Liver (tissue), 9 donors: ENCODE data around the gene DLL4. TPM values are rescaled to one million over a fixed set of nuclear protein-coding genes. Genes with fewer than 3 reads are reported as not detected.

ENCODE experiments used
- DNase-seq: peaks from one replicate; pipeline ENCODE4 v3.0.0-alpha.2; 2017; ENCODE audit warnings: low spot score
- H3K27ac ChIP-seq, 2 donors: one replicate each; pipeline ENCODE4 v1.7.0; 2013; ENCODE audit warnings: inconsistent platforms in 2 of 2, low read length in 2 of 2, control low read depth in 1 of 2, low read depth in 1 of 2, mild to moderate bottlenecking in 1 of 2
- H3K27me3 ChIP-seq, 4 donors: one replicate each; pipeline versions ENCODE4 v1.6.1 to v1.7.0; 2013; ENCODE audit warnings: low read length in 3 of 4, inconsistent platforms in 1 of 4, mild to moderate bottlenecking in 1 of 4, moderate library complexity in 1 of 4; ENCODE audit not compliant: control insufficient read depth in 4 of 4, insufficient read depth in 4 of 4
- H3K36me3 ChIP-seq, 4 donors: one replicate each; pipeline versions ENCODE4 v1.6.1 to v1.7.0; 2013; ENCODE audit warnings: low read length in 3 of 4, mild to moderate bottlenecking in 3 of 4, low read depth in 1 of 4, moderate library complexity in 1 of 4; ENCODE audit not compliant: control insufficient read depth in 4 of 4, insufficient read depth in 3 of 4
- H3K4me1 ChIP-seq, 4 donors: one replicate each; pipeline versions ENCODE4 v1.6.1 to v1.7.0; 2013; ENCODE audit warnings: low read length in 3 of 4, mild to moderate bottlenecking in 3 of 4, moderate library complexity in 1 of 4; ENCODE audit not compliant: control insufficient read depth in 4 of 4, insufficient read depth in 4 of 4
- H3K4me3 ChIP-seq, 3 donors: one replicate each; pipeline versions ENCODE4 v1.6.1 to v1.7.0; 2013; ENCODE audit warnings: low read length in 3 of 3, control low read depth in 1 of 3, low read depth in 1 of 3, mild to moderate bottlenecking in 1 of 3
- H3K9ac ChIP-seq, 2 donors: one replicate each; pipeline ENCODE4 v1.7.0; 2013; ENCODE audit warnings: low read length in 2 of 2, mild to moderate bottlenecking in 2 of 2, moderate library complexity in 2 of 2, control low read depth in 1 of 2, low read depth in 1 of 2
- H3K9me3 ChIP-seq, 4 donors: one replicate each; pipeline versions ENCODE4 v1.6.1 to v1.7.0; 2013; ENCODE audit warnings: low read length in 3 of 4; ENCODE audit not compliant: control insufficient read depth in 4 of 4
- ATF3 ChIP-seq: IDR thresholded peaks from 2 replicates; pipeline ENCODE4 v1.6.1; 2016; ENCODE audit warnings: antibody characterized with exemption
- CTCF ChIP-seq: fragments of 150-350 bp; IDR thresholded peaks from 2 replicates; pipeline ENCODE4 v1.5.1; 2017; ENCODE audit warnings: improper control_type of control experiment, low read depth, low read length; ENCODE audit not compliant: missing input control
- EGR1 ChIP-seq, 2 donors: IDR thresholded peaks; 2 replicates each; pipeline ENCODE4 v1.6.1; 2016 to 2018; ENCODE audit warnings: antibody characterized with exemption in 2 of 2, low read depth in 2 of 2
- GABPA ChIP-seq, 2 donors: IDR thresholded peaks in 1 of 2; conservative IDR thresholded peaks in 1 of 2; 2 replicates each; pipeline ENCODE4 v1.6.1; 2016; ENCODE audit warnings: antibody characterized with exemption in 2 of 2, mild to moderate bottlenecking in 1 of 2, moderate library complexity in 1 of 2
- HNF4A ChIP-seq, 2 donors: conservative IDR thresholded peaks; 2 replicates each; pipeline ENCODE4 v1.6.1; 2016; ENCODE audit warnings: antibody characterized with exemption in 2 of 2, mild to moderate bottlenecking in 2 of 2
- HNF4G ChIP-seq: IDR thresholded peaks from 2 replicates; pipeline ENCODE4 v1.6.1; 2016; ENCODE audit warnings: antibody characterized with exemption
- MAX ChIP-seq: IDR thresholded peaks from 2 replicates; pipeline ENCODE4 v1.6.1; 2016; ENCODE audit warnings: antibody characterized with exemption
- RAD21 ChIP-seq, 2 donors: IDR thresholded peaks; 2 replicates each; pipeline ENCODE4 v1.6.1; 2016; ENCODE audit warnings: antibody characterized with exemption in 2 of 2, mild to moderate bottlenecking in 2 of 2
- RXRA ChIP-seq, 2 donors: IDR thresholded peaks; 2 replicates each; pipeline ENCODE4 v1.6.1; 2017 to 2018; ENCODE audit warnings: antibody characterized with exemption in 2 of 2, mild to moderate bottlenecking in 1 of 2
- SP1 ChIP-seq: IDR thresholded peaks from 2 replicates; pipeline ENCODE4 v1.6.1; 2018; ENCODE audit warnings: antibody characterized with exemption, mild to moderate bottlenecking
- TAF1 ChIP-seq: conservative IDR thresholded peaks from 2 replicates; pipeline ENCODE4 v1.6.1; 2016; ENCODE audit warnings: antibody characterized with exemption, mild to moderate bottlenecking
- YY1 ChIP-seq: IDR thresholded peaks from 2 replicates; pipeline ENCODE4 v1.6.1; 2016; ENCODE audit warnings: antibody characterized with exemption, mild to moderate bottlenecking
- ZBTB33 ChIP-seq: IDR thresholded peaks from 2 replicates; pipeline ENCODE4 v1.6.1; 2016; ENCODE audit warnings: antibody characterized with exemption
- WGBS: extraction: QIAGEN DNeasy Blood & Tissue Kit; methylation state at CpG from one replicate; pipeline ENCODE4 v1.1.7; 2013; 5-methylcytosine and 5-hydroxymethylcytosine counted together
- polyA plus RNA-seq, 2 donors: library from polyadenylated mRNA; stranded (reverse) in 1 of 2; unstranded in 1 of 2; fragments of 200-250 nt in 1 of 2; fragments of >200 nt in 1 of 2; fragmentation: Nextera tagmentation in 1 of 2; extraction: Ambion mirVana in 1 of 2; gene quantifications; one replicate each; pipeline versions ENCODE4 v1.2.1 to v1.2.3, GENCODE V29; 2013 to 2015
- total RNA-seq, 2 donors: library from RNA; depleted of rRNA; stranded (reverse); fragments of >200 nt; gene quantifications; one replicate each; pipeline ENCODE4 v1.2.3, GENCODE V29; 2014
- donor health status: healthy.
- donor health status: healthy.
- donor health status: healthy.
- donor health status: healthy.
- donor health status: healthy.

The DLL4 gene
- 1 to 10 TPM; 3.5 to 3.8 TPM for total RNA-seq
- 1 to 10 TPM; 2.1 to 2.5 TPM for polyA plus RNA-seq

- peak within 1 kb of the TSS; percentile 20 to 56 (median 53) for H3K4me3 ChIP-seq
Observed at GRCh38 chr15:40928821-40929659, at the start of gene DLL4. TSS of gene DLL4 (plus strand) at chr15:40929340. CDS start at chr15:40929669, 329 bp downstream.

GRCh38 chr15:40879609-40880008 is 49.5 kb upstream of the DLL4 start:
- Histone ChIP-seq H3K27ac (no peak overlapping the region), H3K4me1 (no peaks in the 10 kb centered on the region), H3K9me3 (no peaks in the 10 kb centered on the region), H3K27me3 (no peaks in the 10 kb centered on the region), H3K9ac (no peak overlapping the region), H3K36me3 (no peaks in the 10 kb centered on the region), H3K4me3 (no peak overlapping the region)
- 87% methylated on average over 6 of the region's 6 CpGs for WGBS
- no peak for DNase-seq
- TF ChIP-seq ATF3, result no peak
- no peak for TF ChIP-seq TAF1
- no peak for TF ChIP-seq MAX
- no peak for TF ChIP-seq CTCF
- TF ChIP-seq EGR1 (IDR thresholded peaks at IDR 0.05; ENCODE audit: low read depth in 2 of 2), result no peak
- TF ChIP-seq RAD21 (IDR thresholded peaks at IDR 0.05), result no peak
- no peak for TF ChIP-seq HNF4G
- TF ChIP-seq YY1, result no peak
- TF ChIP-seq GABPA (IDR thresholded peaks at IDR 0.05 in 1 of 2, conservative IDR thresholded peaks at IDR 0.05 in 1 of 2), result no peak

More at GRCh38 chr15:40928821-40929659, at the start of gene DLL4:
- Histone ChIP-seq H3K36me3 (no peaks in the 10 kb centered on the region), H3K27ac (peak within 1 kb of the TSS in 1 of 2 donors; percentile 34), H3K4me1 (peaks cover 32 to 72% (median 59%) of the 10 kb centered on the region in 4 donors), H3K9ac (no peak within 1 kb of the TSS), H3K27me3 (peaks cover 0 to 5% (median 1%) of the 10 kb centered on the region in 4 donors), H3K9me3 (no peaks in the 10 kb centered on the region)
- no peak for TF ChIP-seq EGR1 (IDR thresholded peaks at IDR 0.05; ENCODE audit: low read depth in 2 of 2)
- TF ChIP-seq TAF1, result peak; percentile 57
- TF ChIP-seq YY1, result no peak
- no peak for TF ChIP-seq ZBTB33
- peak; percentile 60 for DNase-seq
- 1% methylated on average over 71 of the region's 71 CpGs for WGBS

GRCh38 chr15:40881351-40881750 is 47.8 kb upstream of the DLL4 start:
- WGBS, result 96% methylated on average over 6 of the region's 6 CpGs
- H3K36me3 ChIP-seq, result no peaks in the 10 kb centered on the region
- no peaks in the 10 kb centered on the region for H3K9me3 ChIP-seq
- no peaks in the 10 kb centered on the region for H3K4me1 ChIP-seq
- no peak overlapping the region for H3K27ac ChIP-seq
- H3K27me3 ChIP-seq, result no peaks in the 10 kb centered on the region
- H3K4me3 ChIP-seq, result no peak overlapping the region
- DNase-seq, result no peak
- H3K9ac ChIP-seq, result no peak overlapping the region
- TF ChIP-seq RXRA (IDR thresholded peaks at IDR 0.05) (no peak), MAX (no peak), HNF4G (no peak), HNF4A (conservative IDR thresholded peaks at IDR 0.05) (no peak), SP1 (no peak), ZBTB33 (no peak), GABPA (IDR thresholded peaks at IDR 0.05 in 1 of 2, conservative IDR thresholded peaks at IDR 0.05 in 1 of 2) (no peak), ATF3 (no peak)
